HAP-1 (cell line): ENCODE results near the gene FBLN1.
"Not testable (repeated sequence)": the region's sequence is repeated elsewhere in the genome, so short reads cannot be mapped to it uniquely, and the experiment has no call there.

Experiments used
- DNase-seq, 2 experiments: peaks; one replicate each; pipeline ENCODE4 v3.0.0-alpha.2; 2016 to 2020; ENCODE audit warnings: low spot score in 2 of 2
- H3K27me3 ChIP-seq: fragments of 250-450 bp; sonication (Bioruptor Pico); 2 replicates; pipeline ENCODE4 v1.5.1; 2020; ENCODE audit warnings: low read depth, mild to moderate bottlenecking, moderate library complexity
- H3K36me3 ChIP-seq: fragments of 250-450 bp; sonication (Bioruptor Pico); replicated peaks from 2 replicates; pipeline ENCODE4 v1.5.1; 2020; ENCODE audit warnings: mild to moderate bottlenecking
- H3K4me1 ChIP-seq: fragments of 250-450 bp; sonication (Bioruptor Pico); 2 replicates; pipeline ENCODE4 v1.5.1; 2020; ENCODE audit warnings: mild to moderate bottlenecking
- H3K4me3 ChIP-seq: fragments of 250-450 bp; sonication (Bioruptor Pico); 2 replicates; pipeline ENCODE4 v1.5.1; 2020; ENCODE audit warnings: mild to moderate bottlenecking, moderate library complexity
- H3K9me3 ChIP-seq: fragments of 250-450 bp; sonication (Bioruptor Pico); 2 replicates; pipeline ENCODE4 v1.5.1; 2020; ENCODE audit warnings: mild to moderate bottlenecking, moderate library complexity
- in situ Hi-C: fragments of 300-500 bp; cut with MboI; formaldehyde crosslinking; loops from 3 replicates; pipeline ENCODE4 v1.14.3; 2020; ENCODE audit warnings: low sequenced_read_pairs, inconsistent platforms, mixed read lengths

FBLN1 gene

DNA sequence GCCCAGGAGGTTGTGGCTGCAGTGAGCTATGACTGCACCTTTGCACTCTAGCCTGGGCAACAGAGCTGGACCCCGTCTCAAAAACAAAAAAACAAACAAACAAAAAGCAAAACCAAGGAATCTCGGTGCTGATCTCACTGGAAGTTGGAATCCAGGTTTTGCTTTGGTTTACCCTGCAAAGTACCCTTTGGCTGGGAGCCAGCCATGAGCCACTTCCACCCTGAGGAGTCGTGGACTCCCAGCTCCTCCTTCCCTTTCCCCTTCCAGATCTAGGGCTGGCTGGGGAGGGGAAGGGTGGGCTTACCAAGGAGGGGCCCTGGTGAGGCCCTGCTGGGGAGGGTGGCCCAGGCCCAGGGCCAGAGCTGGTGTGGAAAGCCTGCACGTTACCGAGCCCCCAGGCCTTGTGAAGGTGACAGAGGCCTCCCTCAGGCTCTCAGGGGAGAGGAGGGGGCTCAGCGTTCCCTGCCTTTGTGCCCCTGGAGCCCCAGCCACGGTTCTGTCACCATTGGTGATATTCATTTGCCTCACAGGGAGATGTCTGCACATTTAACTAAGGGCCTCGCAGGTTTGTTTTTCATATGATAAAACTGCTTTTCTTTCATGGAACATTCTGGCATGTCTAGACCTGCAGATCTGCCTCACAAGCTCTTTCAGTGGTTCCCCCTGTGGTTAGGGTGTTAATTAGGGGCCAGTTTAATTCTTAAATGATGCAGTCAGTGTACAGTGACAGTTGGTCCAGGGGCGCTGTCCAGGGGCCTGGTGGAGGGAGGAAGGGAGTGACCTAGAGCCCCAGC, 29.0 kb downstream of the FBLN1 start:
- DNase-seq: peak; percentile 71 to 86
- H3K36me3 ChIP-seq: peaks cover 78% of the 10 kb centered on the region
- peaks cover 15% of the 10 kb centered on the region for H3K4me1 ChIP-seq
- H3K27me3 ChIP-seq: no peaks in the 10 kb centered on the region
- H3K4me3 ChIP-seq: no peak overlapping the region
- in situ Hi-C loops: no loop called here
- no peaks in the 10 kb centered on the region for H3K9me3 ChIP-seq

DNA sequence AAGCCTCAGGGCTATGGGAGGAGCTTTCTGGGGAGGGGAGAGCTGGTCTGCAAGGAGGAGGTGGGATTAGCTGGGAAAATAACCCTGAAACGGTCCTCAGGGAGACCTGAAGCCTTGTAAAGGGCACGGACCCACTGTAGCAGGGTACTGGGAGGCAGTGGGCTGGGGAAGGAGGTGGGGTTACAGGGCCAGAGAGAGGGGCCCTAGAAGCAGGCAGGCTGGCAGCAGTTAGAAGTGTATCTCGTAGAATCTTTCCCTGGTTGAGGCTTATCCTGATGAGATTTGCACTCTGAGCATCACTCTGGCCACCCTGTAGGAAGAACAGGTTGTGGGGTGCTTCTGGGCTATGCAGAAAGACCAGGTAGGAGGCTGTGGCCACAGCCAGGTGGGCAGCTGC, 29.6 kb downstream of the FBLN1 start:
- no peaks in the 10 kb centered on the region for H3K27me3 ChIP-seq

DNA sequence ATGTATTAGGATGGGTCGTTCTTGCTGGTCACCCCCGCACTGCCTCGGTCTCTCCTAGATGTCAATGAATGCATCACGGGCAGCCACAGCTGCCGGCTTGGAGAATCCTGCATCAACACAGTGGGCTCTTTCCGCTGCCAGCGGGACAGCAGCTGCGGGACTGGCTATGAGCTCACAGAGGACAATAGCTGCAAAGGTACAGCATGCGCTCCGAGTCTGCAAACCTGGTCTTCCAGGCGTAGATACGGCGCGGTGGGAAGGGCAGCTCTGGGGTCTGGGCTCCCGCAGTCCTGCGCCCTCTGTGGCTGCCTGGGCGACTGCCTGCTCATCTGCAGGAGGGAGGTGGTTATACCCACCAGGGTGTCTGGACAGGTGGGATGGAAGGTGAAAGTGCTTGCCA, 31.0 kb downstream of the FBLN1 start:
- Histone ChIP-seq H3K9me3 (no peaks in the 10 kb centered on the region), H3K36me3 (peaks cover 66% of the 10 kb centered on the region), H3K4me1 (peaks cover 15% of the 10 kb centered on the region), H3K4me3 (no peak overlapping the region), H3K27me3 (no peaks in the 10 kb centered on the region)
- in situ Hi-C loops: no loop called here
- no peak for DNase-seq

More for the DNA sequence above, 29.6 kb downstream of the FBLN1 start:
- no peaks in the 10 kb centered on the region for H3K9me3 ChIP-seq
- DNase-seq: no peak
- H3K36me3 ChIP-seq: peaks cover 77% of the 10 kb centered on the region
- H3K4me3 ChIP-seq: no peak overlapping the region
- in situ Hi-C loops: no loop called here
- H3K4me1 ChIP-seq: peaks cover 15% of the 10 kb centered on the region

DNA sequence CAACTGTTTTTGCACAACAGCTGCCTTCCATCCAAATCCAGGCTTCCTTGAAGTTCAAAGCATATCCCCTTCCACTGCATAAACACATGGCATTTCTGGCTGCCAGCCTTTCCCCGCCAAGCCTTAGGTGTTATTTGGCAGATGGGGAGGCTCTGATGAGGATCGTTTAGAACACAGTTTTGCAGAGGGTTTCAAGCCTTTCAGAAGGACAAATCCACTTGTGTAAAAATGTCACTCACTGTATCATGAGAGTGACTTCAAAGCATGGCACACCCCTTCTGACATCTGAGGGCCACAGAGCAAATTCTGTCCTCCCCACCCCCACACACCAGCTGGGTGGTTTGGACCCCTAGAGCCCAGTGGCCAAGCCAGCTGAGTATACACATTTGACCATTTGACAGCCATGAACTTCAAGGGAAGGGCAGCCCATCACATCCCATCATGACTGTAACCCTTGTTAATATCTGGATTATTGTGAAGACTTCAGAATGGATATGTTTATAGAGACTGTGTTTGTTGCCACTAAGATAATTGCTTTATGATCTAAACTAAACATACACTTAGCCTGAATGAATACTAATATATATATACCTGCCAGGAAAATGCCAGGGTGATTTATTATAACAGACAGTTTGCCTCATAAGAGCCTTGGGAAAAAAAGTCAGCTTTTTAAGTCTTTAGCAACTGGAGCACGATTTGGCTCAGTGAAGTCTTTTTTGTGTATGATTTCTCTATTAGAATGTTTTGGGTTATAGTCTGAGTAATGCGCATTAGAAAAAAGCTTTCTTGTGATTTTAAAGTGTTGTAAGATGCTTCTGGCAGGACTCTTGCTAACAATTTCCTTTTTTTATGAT, 31.9 kb downstream of the FBLN1 start:
- no peaks in the 10 kb centered on the region for H3K9me3 ChIP-seq
- DNase-seq: no peak
- H3K4me1 ChIP-seq: peaks cover 15% of the 10 kb centered on the region
- peaks cover 64% of the 10 kb centered on the region for H3K36me3 ChIP-seq
- no peaks in the 10 kb centered on the region for H3K27me3 ChIP-seq
- H3K4me3 ChIP-seq: no peak overlapping the region
- in situ Hi-C loops: no loop called here

DNA sequence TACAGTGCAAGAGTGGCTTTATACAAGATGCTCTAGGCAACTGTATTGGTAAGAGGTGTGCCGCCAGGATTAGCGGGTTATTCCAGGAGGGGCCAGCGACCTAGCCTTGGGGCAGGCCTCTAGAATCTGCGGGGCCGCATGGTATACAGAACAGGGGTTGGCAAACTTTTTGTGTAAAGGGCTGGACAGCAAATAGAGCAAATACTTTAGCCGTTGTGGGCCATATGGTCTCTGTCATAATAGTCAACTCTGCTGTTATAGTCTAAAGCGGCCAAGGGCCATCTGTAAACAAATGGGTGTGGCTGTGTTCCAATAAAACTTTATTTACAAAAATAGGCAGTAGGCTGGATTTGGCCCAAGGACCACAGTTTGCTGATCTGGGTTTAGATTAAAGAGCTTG, 32.6 kb downstream of the FBLN1 start:
- Histone ChIP-seq H3K4me3 (no peak overlapping the region), H3K4me1 (peaks cover 15% of the 10 kb centered on the region), H3K9me3 (no peaks in the 10 kb centered on the region), H3K27me3 (no peaks in the 10 kb centered on the region), H3K36me3 (peaks cover 65% of the 10 kb centered on the region)
- in situ Hi-C loops: no loop called here
- no peak for DNase-seq

DNA sequence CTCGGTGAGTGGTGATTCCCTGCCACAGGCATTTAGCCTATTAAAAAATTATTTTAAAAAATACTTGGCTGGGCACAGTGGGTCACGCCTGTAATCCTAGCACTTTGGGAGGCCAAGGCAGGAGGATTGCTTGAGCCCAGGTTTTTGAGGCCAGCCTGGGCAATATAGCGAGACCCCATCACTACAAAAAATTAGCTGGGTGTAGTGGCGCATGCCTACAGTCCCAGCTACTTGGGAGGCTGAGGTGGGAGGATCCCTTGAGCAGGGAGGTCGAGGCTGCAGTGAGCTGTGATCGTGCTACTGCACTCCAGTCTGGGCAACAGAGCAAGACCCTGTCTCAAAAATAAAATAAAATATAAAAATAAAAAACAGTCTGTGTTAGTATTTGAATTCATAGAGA, 33.2 kb downstream of the FBLN1 start:
- DNase-seq, in situ Hi-C loops: not testable (repeated sequence)

DNA sequence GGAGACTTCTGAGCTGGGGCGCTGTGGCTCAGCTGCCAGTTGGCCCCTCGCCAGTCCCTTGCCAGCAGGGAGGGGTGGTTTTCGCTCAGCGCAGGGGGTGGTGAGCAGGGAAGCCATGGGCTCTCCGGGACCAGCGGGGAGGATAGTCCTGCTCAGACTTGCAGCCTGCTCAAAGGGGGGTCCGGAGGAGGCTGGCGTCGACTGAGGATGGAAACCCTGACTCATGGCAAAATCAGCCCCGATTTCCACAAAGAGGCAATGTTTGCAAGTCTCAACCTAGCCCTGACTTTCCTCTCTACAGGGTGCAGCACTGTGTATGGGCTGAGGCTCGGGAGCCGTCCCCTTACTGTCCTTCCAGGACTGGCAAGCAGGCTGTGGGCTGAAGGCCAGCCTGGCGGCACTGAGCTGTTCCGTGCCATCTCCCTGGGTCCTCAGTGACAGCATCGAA, 35.1 kb downstream of the FBLN1 start:
- Histone ChIP-seq H3K4me3 (no peak overlapping the region), H3K27me3 (no peaks in the 10 kb centered on the region), H3K4me1 (no peaks in the 10 kb centered on the region), H3K9me3 (no peaks in the 10 kb centered on the region), H3K36me3 (peaks cover 66% of the 10 kb centered on the region)
- in situ Hi-C loops: no loop called here
- DNase-seq: no peak

More for the DNA sequence above, 33.2 kb downstream of the FBLN1 start:
- Histone ChIP-seq H3K36me3 (peaks cover 63% of the 10 kb centered on the region), H3K4me1 (peaks cover 15% of the 10 kb centered on the region)
- H3K27me3 ChIP-seq, H3K9me3 ChIP-seq, H3K4me3 ChIP-seq: not testable (repeated sequence)

DNA sequence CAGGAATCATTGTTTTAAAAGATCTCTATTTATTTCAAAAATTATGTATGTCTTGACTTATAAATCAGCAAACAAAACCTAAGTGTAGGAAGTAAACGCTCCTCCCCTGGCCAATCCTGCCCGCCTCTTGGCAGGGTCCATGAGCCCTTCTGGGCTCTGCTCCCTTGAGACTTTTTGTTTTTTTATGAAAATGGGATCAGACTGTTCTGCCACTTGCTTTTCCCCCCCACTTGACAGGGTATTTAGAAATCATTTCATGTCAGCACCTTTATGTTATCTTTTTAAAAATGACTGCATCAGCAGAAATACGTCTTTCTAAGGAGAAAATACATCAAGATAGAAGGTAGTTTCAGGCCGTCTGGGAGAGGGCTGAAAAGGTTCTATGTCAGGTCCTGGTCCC, 35.6 kb downstream of the FBLN1 start:
- Histone ChIP-seq H3K27me3 (no peaks in the 10 kb centered on the region), H3K9me3 (no peaks in the 10 kb centered on the region), H3K4me3 (no peak overlapping the region), H3K4me1 (no peaks in the 10 kb centered on the region), H3K36me3 (peaks cover 66% of the 10 kb centered on the region)
- DNase-seq: no peak
- in situ Hi-C loops: no loop called here

DNA sequence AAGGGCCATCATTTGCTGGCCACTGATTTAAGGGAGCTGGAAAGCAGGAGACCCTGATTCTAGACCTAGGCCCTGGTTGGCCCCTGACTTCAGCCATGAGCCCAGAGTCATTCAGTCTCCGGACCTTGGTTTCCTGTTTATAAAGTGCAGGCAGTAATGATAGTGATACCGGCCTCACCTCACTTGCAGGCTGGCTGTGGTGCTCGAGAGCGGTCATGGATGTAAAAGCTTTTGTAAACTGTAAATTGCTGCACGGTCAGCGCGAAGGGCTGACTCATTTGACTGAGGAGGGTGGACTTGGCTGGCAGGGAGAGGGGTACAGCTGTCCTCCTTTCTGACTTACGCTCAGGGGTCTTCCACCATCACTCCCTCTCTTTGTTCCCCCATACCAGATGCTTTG, 37.4 kb downstream of the FBLN1 start:
- H3K36me3 ChIP-seq: peaks cover 67% of the 10 kb centered on the region
- in situ Hi-C loops: no loop called here
- H3K27me3 ChIP-seq: no peaks in the 10 kb centered on the region
- DNase-seq: no peak
- no peaks in the 10 kb centered on the region for H3K9me3 ChIP-seq
- H3K4me1 ChIP-seq: no peaks in the 10 kb centered on the region
- H3K4me3 ChIP-seq: no peak overlapping the region

DNA sequence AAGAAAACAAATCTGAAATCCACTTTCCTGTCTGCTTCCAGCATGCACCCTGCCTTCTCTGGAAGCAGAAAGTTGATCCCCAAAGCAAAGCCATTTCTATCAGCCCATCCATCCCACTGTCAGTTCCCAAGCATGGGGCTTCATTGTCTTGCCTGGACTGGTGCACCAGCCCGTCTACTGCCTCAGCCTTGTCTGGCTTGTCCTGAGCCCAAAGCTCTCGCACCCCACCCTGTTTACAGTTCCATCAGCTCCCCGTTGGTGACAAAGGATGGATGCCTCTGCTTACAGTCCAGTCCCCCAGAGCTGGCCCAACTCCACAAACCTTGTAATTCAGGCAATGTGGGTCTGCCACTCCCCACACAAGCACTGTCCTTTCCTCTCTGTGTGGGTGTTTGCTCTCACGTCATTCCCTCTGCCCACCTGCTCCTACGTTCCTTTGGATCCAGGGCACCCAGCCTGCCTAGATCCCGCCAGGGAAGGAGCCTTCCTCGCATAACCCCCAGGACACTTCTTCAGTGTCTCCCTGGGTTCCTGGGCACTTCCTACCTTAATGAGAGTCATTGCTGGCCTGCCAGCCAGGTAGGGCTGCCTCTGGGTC, 38.8 kb downstream of the FBLN1 start:
- Histone ChIP-seq H3K4me1 (no peaks in the 10 kb centered on the region), H3K4me3 (no peak overlapping the region), H3K9me3 (no peaks in the 10 kb centered on the region), H3K27me3 (no peaks in the 10 kb centered on the region), H3K36me3 (peaks cover 70% of the 10 kb centered on the region)
- in situ Hi-C loops: no loop called here
- DNase-seq: no peak

DNA sequence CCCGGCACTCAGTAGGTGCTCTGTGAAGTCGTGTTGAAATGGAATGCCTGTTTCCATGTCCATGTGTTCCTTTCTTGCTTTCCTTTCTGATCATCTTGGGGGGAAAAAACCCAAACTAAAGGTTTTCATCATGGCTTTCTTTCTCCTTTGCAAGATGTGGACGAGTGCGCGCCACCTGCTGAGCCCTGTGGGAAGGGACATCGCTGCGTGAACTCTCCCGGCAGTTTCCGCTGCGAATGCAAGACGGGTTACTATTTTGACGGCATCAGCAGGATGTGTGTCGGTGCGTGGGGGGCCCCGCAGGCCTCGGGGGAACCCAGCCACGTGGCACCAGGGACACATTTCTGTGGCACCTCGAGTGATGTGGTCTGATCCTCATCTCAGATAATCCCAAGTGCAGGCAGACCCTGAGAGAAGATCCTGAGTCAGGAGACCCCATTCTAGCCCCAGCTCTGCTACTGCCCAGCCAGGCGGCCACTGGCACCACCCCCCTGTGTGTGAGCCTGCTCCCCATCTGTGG, 39.4 kb downstream of the FBLN1 start:
- H3K4me3 ChIP-seq: no peak overlapping the region
- in situ Hi-C loops: no loop called here
- peaks cover 71% of the 10 kb centered on the region for H3K36me3 ChIP-seq
- H3K9me3 ChIP-seq: no peaks in the 10 kb centered on the region
- H3K4me1 ChIP-seq: no peaks in the 10 kb centered on the region
- no peak for DNase-seq
- H3K27me3 ChIP-seq: no peaks in the 10 kb centered on the region

DNA sequence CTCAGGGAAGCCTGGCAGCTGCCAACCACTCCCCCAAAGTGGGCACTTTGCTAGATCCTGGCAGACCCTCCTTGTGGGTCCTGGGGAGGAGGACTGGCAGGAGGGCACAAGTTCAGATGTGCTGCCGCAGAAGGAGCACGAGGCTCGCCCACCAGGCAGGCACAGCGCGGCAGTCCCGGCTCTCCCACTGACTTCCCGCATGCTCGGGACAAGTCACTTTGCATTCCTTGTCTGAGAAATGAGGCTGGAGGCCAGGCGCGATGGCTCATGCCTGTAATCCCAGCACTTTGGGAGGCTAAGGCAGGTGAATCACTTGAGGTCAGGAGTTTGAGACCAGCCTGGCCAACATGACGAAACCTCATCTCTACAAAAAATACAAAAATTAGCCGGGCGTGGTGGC, 40.1 kb downstream of the FBLN1 start:
- in situ Hi-C loops: not testable (repeated sequence)

DNA sequence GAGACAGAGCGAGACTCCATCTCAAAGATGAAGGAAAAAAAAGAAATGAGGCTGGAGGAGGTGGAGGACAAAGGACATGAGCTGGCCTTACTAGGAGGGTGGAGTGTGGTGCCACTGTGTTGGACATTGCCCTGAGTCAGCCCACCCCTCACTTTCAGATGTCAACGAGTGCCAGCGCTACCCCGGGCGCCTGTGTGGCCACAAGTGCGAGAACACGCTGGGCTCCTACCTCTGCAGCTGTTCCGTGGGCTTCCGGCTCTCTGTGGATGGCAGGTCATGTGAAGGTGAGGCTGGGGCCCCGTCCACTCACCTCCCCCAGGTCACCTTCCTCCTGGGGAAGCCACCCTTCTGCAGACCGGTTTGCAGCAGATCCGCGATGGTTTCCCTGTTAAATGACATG, 40.6 kb downstream of the FBLN1 start:
- Histone ChIP-seq H3K4me3 (no peak overlapping the region), H3K4me1 (no peaks in the 10 kb centered on the region), H3K9me3 (no peaks in the 10 kb centered on the region), H3K36me3 (peaks cover 80% of the 10 kb centered on the region), H3K27me3 (no peaks in the 10 kb centered on the region)
- DNase-seq: no peak
- in situ Hi-C loops: no loop called here

More for the DNA sequence above, 40.1 kb downstream of the FBLN1 start:
- H3K4me3 ChIP-seq, DNase-seq, H3K27me3 ChIP-seq, H3K9me3 ChIP-seq, H3K4me1 ChIP-seq: not testable (repeated sequence)
- H3K36me3 ChIP-seq: peaks cover 75% of the 10 kb centered on the region
